Ammon's horn (tissue), 1 donor: ENCODE data around the gene ENG.

Experiments used
- DNase-seq: peaks from one replicate; pipeline ENCODE4 v3.0.0-alpha.2; 2016; ENCODE audit warnings: low spot score

Gene ENG

GRCh38 chr9:127813686-127814226, 40.7 kb downstream of the ENG start:
- no peak for DNase-seq

- DNase-seq, result no peak
Observed at GRCh38 chr9:127812936-127813675, 41.4 kb downstream of the ENG start.

- no peak for DNase-seq
Observed at GRCh38 chr9:127812011-127812410, 42.4 kb downstream of the ENG start.

- no peak for DNase-seq
Observed at GRCh38 chr9:127810378-127811187, 43.9 kb downstream of the ENG start.

- DNase-seq, result no peak
Observed at GRCh38 chr9:127809540-127810377, 44.7 kb downstream of the ENG start.

GRCh38 chr9:127809002-127809539, 45.4 kb downstream of the ENG start:
- no peak for DNase-seq

- DNase-seq, result no peak
Observed at GRCh38 chr9:127808347-127809001, 46.0 kb downstream of the ENG start.

- DNase-seq, result no peak
Observed at GRCh38 chr9:127806871-127807270, 47.6 kb downstream of the ENG start.

- DNase-seq, result no peak
Observed at GRCh38 chr9:127805620-127806019, 48.8 kb downstream of the ENG start.

GRCh38 chr9:127803507-127804352, 50.7 kb downstream of the ENG start:
- no peak for DNase-seq

GRCh38 chr9:127802576-127803443, 51.6 kb downstream of the ENG start, which contains the start of gene FPGS:
TSS of gene FPGS (plus strand) at chr9:127802882. CDS start at chr9:127802925, 43 bp downstream.
- DNase-seq, result peak; percentile 87

- no peak for DNase-seq
Observed at GRCh38 chr9:127801955-127802575, 52.4 kb downstream of the ENG start.

GRCh38 chr9:127796852-127797370, 57.5 kb downstream of the ENG start:
- DNase-seq, result no peak

- DNase-seq, result no peak
Observed at GRCh38 chr9:127796225-127796813, 58.1 kb downstream of the ENG start.

GRCh38 chr9:127794001-127794791, 60.3 kb downstream of the ENG start:
- DNase-seq, result no peak

- no peak for DNase-seq
Observed at GRCh38 chr9:127793093-127793708, 61.3 kb downstream of the ENG start.
